H1 (cell line): ENCODE data around the gene TMEM273. TPM values are rescaled to one million over a fixed set of nuclear protein-coding genes. Genes with fewer than 3 reads are reported as not detected.

ENCODE experiments used
- CTCF ChIA-PET: fragments of 300-600 bp; sonication (Branson Sonifier 250); formaldehyde crosslinking; loops from one replicate; lab custom pipeline; 2021; ENCODE audit not compliant: partially characterized antibody; lab: Charles Lee
- POLR2A ChIA-PET: fragments of 300-600 bp; sonication (Branson Sonifier 250); formaldehyde crosslinking; loops from one replicate; lab custom pipeline; 2021; ENCODE audit warnings: inconsistent platforms; ENCODE audit not compliant: partially characterized antibody; lab: Charles Lee
- DNase-seq, 2 experiments: peaks; one replicate each; pipeline versions ENCODE4 v3.0.0 to v3.0.0-alpha.2; 2010 to 2022; ENCODE audit warnings: low spot score in 2 of 2, low read depth in 1 of 2, mixed read lengths in 1 of 2
- FAIRE-seq: peaks from 2 replicates; lab custom pipeline; 2011; peaks lifted over from hg19 to GRCh38; lab: Jason Lieb, UNC
- H2AFZ ChIP-seq: 2 replicates; pipeline ENCODE4 v1.8.1; 2012; ENCODE audit warnings: low read length, inconsistent platforms
- H2AK5ac ChIP-seq: 2 replicates; pipeline ENCODE4 v1.6.1; 2013; ENCODE audit warnings: low read depth, low read length
- H2BK120ac ChIP-seq: replicated peaks from 2 replicates; pipeline ENCODE3; 2013; ENCODE audit warnings: low read depth, low read length, inconsistent platforms
- H2BK12ac ChIP-seq: 2 replicates; pipeline ENCODE4 v1.6.1; 2013; ENCODE audit warnings: low read depth, low read length
- H2BK15ac ChIP-seq: 2 replicates; pipeline ENCODE4 v1.6.1; 2013; ENCODE audit warnings: low read length
- H2BK20ac ChIP-seq: 2 replicates; pipeline ENCODE4 v1.6.1; 2013; ENCODE audit warnings: low read length
- H2BK5ac ChIP-seq: 2 replicates; pipeline ENCODE4 v1.6.1; 2013; ENCODE audit warnings: low read depth, low read length
- H3K14ac ChIP-seq: 2 replicates; pipeline ENCODE4 v1.6.1; 2013; ENCODE audit warnings: inconsistent platforms; ENCODE audit not compliant: insufficient read length
- H3K18ac ChIP-seq: 2 replicates; pipeline ENCODE4 v1.6.1; 2013; ENCODE audit warnings: low read length; ENCODE audit errors: extremely low read depth
- H3K23ac ChIP-seq: 2 replicates; pipeline ENCODE4 v1.6.1; 2013; ENCODE audit warnings: inconsistent platforms; ENCODE audit not compliant: insufficient read length
- H3K23me2 ChIP-seq: 2 replicates; pipeline ENCODE4 v1.6.1; 2013; ENCODE audit warnings: low read depth, low read length
- H3K27ac ChIP-seq: 2 replicates; pipeline ENCODE4 v1.6.1; 2011; ENCODE audit warnings: low read depth, low read length, inconsistent platforms
- H3K27me3 ChIP-seq, 4 experiments: replicated peaks in 1 of 4; 1 replicate in 1 of 4; 2 replicates in 3 of 4; pipeline versions ENCODE4 v1.6.1 to v1.8.1; 2011 to 2013; ENCODE audit warnings: low read length in 3 of 4, mild to moderate bottlenecking in 3 of 4, inconsistent platforms in 2 of 4, mixed read lengths in 2 of 4, moderate library complexity in 1 of 4; ENCODE audit not compliant: control insufficient read depth in 3 of 4, insufficient read depth in 3 of 4; ENCODE audit errors: extremely low read depth in 1 of 4
- H3K36me3 ChIP-seq, 4 experiments: 2 replicates each; pipeline versions ENCODE4 v1.6.1 to v1.8.1; 2011 to 2013; ENCODE audit warnings: mild to moderate bottlenecking in 4 of 4, low read length in 3 of 4, moderate library complexity in 2 of 4, control low read depth in 1 of 4, inconsistent platforms in 1 of 4; ENCODE audit not compliant: insufficient read depth in 4 of 4, control insufficient read depth in 2 of 4
- H3K4ac ChIP-seq: replicated peaks from 2 replicates; pipeline ENCODE3; 2013; ENCODE audit warnings: low read length, low read depth, mixed read lengths, inconsistent platforms; ENCODE audit not compliant: insufficient read length
- H3K4me1 ChIP-seq, 4 experiments: replicated peaks in 1 of 4; 1 replicate in 1 of 4; 2 replicates in 3 of 4; pipeline versions ENCODE4 v1.6.1 to v1.8.1; 2011 to 2013; ENCODE audit warnings: low read length in 3 of 4, inconsistent platforms in 2 of 4, mixed read lengths in 1 of 4; ENCODE audit not compliant: insufficient read depth in 4 of 4, control insufficient read depth in 3 of 4
- H3K4me2 ChIP-seq, 2 experiments: 2 replicates each; pipeline versions ENCODE4 v1.6.1 to v1.8.1; 2011 to 2013; ENCODE audit warnings: low read depth in 2 of 2, low read length in 2 of 2, control low read depth in 1 of 2, inconsistent platforms in 1 of 2, mild to moderate bottlenecking in 1 of 2; ENCODE audit not compliant: insufficient read depth in 1 of 2
- H3K4me3 ChIP-seq, 4 experiments: fragments of 200-600, 300-600 bp in 1 of 4; sonication (generic), shearing (Covaris generic), sonication (Bioruptor Twin) in 1 of 4; 2 replicates each; pipeline versions ENCODE4 v1.5.1 to v1.8.1; 2011 to 2016; ENCODE audit warnings: low read length in 4 of 4, low read depth in 3 of 4, control low read depth in 2 of 4, inconsistent platforms in 2 of 4, mild to moderate bottlenecking in 2 of 4, mixed read lengths in 1 of 4, moderate library complexity in 1 of 4; ENCODE audit not compliant: insufficient read depth in 2 of 4; ENCODE audit errors: extremely low read depth in 1 of 4
- H3K56ac ChIP-seq: replicated peaks from 2 replicates; pipeline ENCODE3; 2013; ENCODE audit warnings: low read depth, mild to moderate bottlenecking, mixed read lengths, low read length, inconsistent platforms; ENCODE audit not compliant: insufficient read length
- H3K79me1 ChIP-seq: 2 replicates; pipeline ENCODE4 v1.6.1; 2013; ENCODE audit warnings: low read depth, low read length, control low read depth
- H3K79me2 ChIP-seq, 2 experiments: 2 replicates each; pipeline versions ENCODE4 v1.6.1 to v1.8.1; 2012 to 2013; ENCODE audit warnings: low read length in 2 of 2, mild to moderate bottlenecking in 2 of 2, inconsistent platforms in 1 of 2; ENCODE audit not compliant: insufficient read depth in 2 of 2, control insufficient read depth in 1 of 2
- H3K9ac ChIP-seq, 4 experiments: replicated peaks in 1 of 4; 1 replicate in 1 of 4; 2 replicates in 3 of 4; pipeline versions ENCODE4 v1.6.1 to v1.8.1; 2011 to 2013; ENCODE audit warnings: low read depth in 3 of 4, low read length in 3 of 4, control low read depth in 2 of 4, mild to moderate bottlenecking in 2 of 4, moderate library complexity in 2 of 4, inconsistent platforms in 1 of 4; ENCODE audit errors: extremely low read depth in 1 of 4
- H3K9me3 ChIP-seq, 2 experiments: 2 replicates each; pipeline versions ENCODE4 v1.6.1 to v1.8.1; 2012 to 2013; ENCODE audit warnings: mild to moderate bottlenecking in 2 of 2, moderate library complexity in 2 of 2, control low read depth in 1 of 2, inconsistent platforms in 1 of 2, low read depth in 1 of 2, low read length in 1 of 2, mixed read lengths in 1 of 2; ENCODE audit not compliant: insufficient read depth in 2 of 2
- H4K20me1 ChIP-seq, 2 experiments: replicated peaks in 1 of 2; 2 replicates each; pipeline versions ENCODE3 to v1.8.1; 2011 to 2013; ENCODE audit warnings: inconsistent platforms in 2 of 2, low read length in 2 of 2, mild to moderate bottlenecking in 1 of 2; ENCODE audit not compliant: insufficient read depth in 2 of 2, control insufficient read depth in 1 of 2
- H4K5ac ChIP-seq: 2 replicates; pipeline ENCODE4 v1.6.1; 2013; ENCODE audit warnings: low read length, low read depth, mixed read lengths, inconsistent platforms; ENCODE audit not compliant: insufficient read length
- H4K8ac ChIP-seq: 2 replicates; pipeline ENCODE4 v1.8.0; 2013; ENCODE audit warnings: mild to moderate bottlenecking, moderate library complexity, low read length, inconsistent platforms; ENCODE audit not compliant: insufficient read depth; ENCODE audit errors: extremely low read depth
- H4K91ac ChIP-seq: replicated peaks from 2 replicates; pipeline ENCODE3; 2013; ENCODE audit warnings: low read length, mixed read lengths, inconsistent platforms; ENCODE audit not compliant: insufficient read length
- TEAD4 ChIP-seq: IDR thresholded peaks from 2 replicates; pipeline ENCODE4 v1.6.1; 2012; ENCODE audit warnings: low read depth, low read length, inconsistent platforms, mixed read lengths
- WGBS, 2 experiments: shearing (Covaris generic) in 1 of 2; methylation state at CpG; one replicate each; pipeline versions ENCODE4 v1.1.6 to v1.1.7; 2013 to 2015; ENCODE audit warnings: low lambda C conversion rate in 2 of 2, mixed read lengths in 2 of 2, inconsistent platforms in 1 of 2, low coverage in 1 of 2, missing lambda C conversion rate in 1 of 2; ENCODE audit not compliant: insufficient replicate concordance in 2 of 2, insufficient coverage in 1 of 2, insufficient read length in 1 of 2; ENCODE audit errors: extremely low coverage in 1 of 2, missing lambda C conversion rate in 1 of 2; 5-methylcytosine and 5-hydroxymethylcytosine counted together
- polyA plus RNA-seq, 7 experiments: library from polyadenylated mRNA; depleted of rRNA in 3 of 7; stranded (reverse) in 5 of 7; unstranded in 2 of 7; fragments of >200 nt in 5 of 7; fragments of 200-250 nt in 2 of 7; gene quantifications; 1 replicate in 5 of 7; 2 replicates in 1 of 7; 4 replicates in 1 of 7; pipeline versions ENCODE4 v1.2.1 to v1.2.3, GENCODE V29; 2011 to 2013; ENCODE audit warnings: missing spikeins in 2 of 7, mixed read lengths in 2 of 7
- total RNA-seq: library from RNA; stranded (reverse); fragmentation: NEBNext Ultra II Directional; extraction: Animal tissue kit (Norgen Biotek cat#: 25700); gene quantifications from 2 replicates; pipeline ENCODE4 v1.2.1, GENCODE V29; 2021

Gene TMEM273
- total and polyA plus RNA-seq, 2 of the 8 experiments (the other 6 are each of a cell fraction or from before 2014, with no cell fraction given): not detected

GRCh38 chr10:49191349-49191748 is 3.2 kb upstream of the TMEM273 start:
- POLR2A ChIA-PET: no interaction called here
- H2BK120ac ChIP-seq: no peak overlapping the region
- FAIRE-seq: no peak
- TF ChIP-seq TEAD4: no peak

More at GRCh38 chr10:49191349-49191748, 3.2 kb upstream of the TMEM273 start:
- Histone ChIP-seq H2BK20ac (no peak overlapping the region), H4K5ac (no peak overlapping the region), H2BK15ac (no peak overlapping the region), H3K56ac (no peak overlapping the region), H3K23ac (no peak overlapping the region), H2AK5ac (no peak overlapping the region), H3K79me1 (no peaks in the 10 kb centered on the region), H3K4me1 (no peaks in the 10 kb centered on the region), H4K91ac (no peak overlapping the region), H4K20me1 (no peaks in the 10 kb centered on the region), H2AFZ (no peak overlapping the region), H3K27me3 (no peaks in the 10 kb centered on the region), H2BK12ac (no peak overlapping the region), H3K23me2 (no peaks in the 10 kb centered on the region), H3K27ac (no peak overlapping the region), H3K9me3 (no peaks in the 10 kb centered on the region), H2BK5ac (no peak overlapping the region), H3K9ac (no peak overlapping the region), H4K8ac (no peak overlapping the region), H3K4ac (no peak overlapping the region), H3K4me2 (no peak overlapping the region), H3K14ac (no peak overlapping the region), H3K36me3 (no peaks in the 10 kb centered on the region), H3K18ac (no peak overlapping the region), H3K79me2 (no peaks in the 10 kb centered on the region), H3K4me3 (no peak overlapping the region)
- CTCF ChIA-PET: no interaction called here
- no peak for DNase-seq
- 88% methylated on average over 1 of the region's 1 CpG; no CpG with 5 or more reads in 1 of the 2 experiments for WGBS, 2 experiments
